ENCODE measurements around the gene ACBD4. TPM values are rescaled to one million over a fixed set of nuclear protein-coding genes. Genes with fewer than 3 reads are reported as not detected.
A peak's percentile ranks its signal among the peaks of the same experiment; 100 is the strongest.

ACBD4 gene
- total RNA-seq, 1 donor from 2014 or later: 11.5 TPM

GRCh38 chr17:45096141-45096540 is 39.3 kb upstream of the ACBD4 start:
- TF ChIP-seq, protein P1, sequence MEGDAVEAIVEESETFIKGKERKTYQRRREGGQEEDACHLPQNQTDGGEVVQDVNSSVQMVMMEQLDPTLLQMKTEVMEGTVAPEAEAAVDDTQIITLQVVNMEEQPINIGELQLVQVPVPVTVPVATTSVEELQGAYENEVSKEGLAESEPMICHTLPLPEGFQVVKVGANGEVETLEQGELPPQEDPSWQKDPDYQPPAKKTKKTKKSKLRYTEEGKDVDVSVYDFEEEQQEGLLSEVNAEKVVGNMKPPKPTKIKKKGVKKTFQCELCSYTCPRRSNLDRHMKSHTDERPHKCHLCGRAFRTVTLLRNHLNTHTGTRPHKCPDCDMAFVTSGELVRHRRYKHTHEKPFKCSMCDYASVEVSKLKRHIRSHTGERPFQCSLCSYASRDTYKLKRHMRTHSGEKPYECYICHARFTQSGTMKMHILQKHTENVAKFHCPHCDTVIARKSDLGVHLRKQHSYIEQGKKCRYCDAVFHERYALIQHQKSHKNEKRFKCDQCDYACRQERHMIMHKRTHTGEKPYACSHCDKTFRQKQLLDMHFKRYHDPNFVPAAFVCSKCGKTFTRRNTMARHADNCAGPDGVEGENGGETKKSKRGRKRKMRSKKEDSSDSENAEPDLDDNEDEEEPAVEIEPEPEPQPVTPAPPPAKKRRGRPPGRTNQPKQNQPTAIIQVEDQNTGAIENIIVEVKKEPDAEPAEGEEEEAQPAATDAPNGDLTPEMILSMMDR (conservative IDR thresholded peaks at IDR 0.05): peak; percentile 61
- Mint-ChIP-seq H3K9me3 (no peaks in the 10 kb centered on the region), H3K36me3 (peaks cover 32% of the 10 kb centered on the region), H3K27me3 (no peaks in the 10 kb centered on the region), H3K27ac (peak overlapping the region; percentile 25), H3K4me3 (no peak overlapping the region), H3K4me1 (ENCODE audit: unreplicated experiment) (peaks cover 6% of the 10 kb centered on the region)
- DNase-seq (ENCODE audit: extremely low spot score, unreplicated experiment): no peak

DNA sequence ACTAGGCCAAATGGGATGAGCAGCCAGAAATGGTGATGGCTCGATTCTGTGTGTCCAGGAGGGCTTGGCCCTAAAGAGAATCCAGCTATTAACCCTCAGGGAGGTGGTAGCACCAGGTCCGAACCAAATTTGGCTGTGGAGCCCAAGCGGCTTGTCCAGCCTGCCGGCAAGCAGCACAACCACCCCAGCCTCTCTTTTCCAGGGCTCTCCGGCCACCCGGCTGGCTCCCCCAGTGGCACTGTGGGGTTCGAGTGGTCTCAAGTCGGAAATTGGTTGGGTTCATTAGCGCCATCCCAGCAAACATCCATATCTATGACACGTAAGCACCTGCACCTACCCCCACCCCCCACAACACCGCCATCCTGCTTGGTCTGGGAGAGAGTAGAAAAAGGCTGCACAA is 38.6 kb upstream of the ACBD4 start:
- no peak overlapping the region for H3K27ac Mint-ChIP-seq
- DNase-seq (ENCODE audit: extremely low spot score, unreplicated experiment): no peak
- peaks cover 9% of the 10 kb centered on the region for H3K4me1 Mint-ChIP-seq (ENCODE audit: unreplicated experiment)
- H3K9me3 Mint-ChIP-seq: no peaks in the 10 kb centered on the region
- peaks cover 31% of the 10 kb centered on the region for H3K36me3 Mint-ChIP-seq
- no peaks in the 10 kb centered on the region for H3K27me3 Mint-ChIP-seq
- no peak overlapping the region for H3K4me3 Mint-ChIP-seq
- TF ChIP-seq, protein P1 (conservative IDR thresholded peaks at IDR 0.05): no peak

- H3K27ac Mint-ChIP-seq: no peak overlapping the region
- TF ChIP-seq, protein P1 (conservative IDR thresholded peaks at IDR 0.05): no peak
- no peaks in the 10 kb centered on the region for H3K27me3 Mint-ChIP-seq
- no peak for DNase-seq (ENCODE audit: extremely low spot score, unreplicated experiment)
- H3K4me3 Mint-ChIP-seq: no peak overlapping the region
- no peaks in the 10 kb centered on the region for H3K9me3 Mint-ChIP-seq
- H3K36me3 Mint-ChIP-seq: peaks cover 33% of the 10 kb centered on the region
- H3K4me1 Mint-ChIP-seq (ENCODE audit: unreplicated experiment): peaks cover 17% of the 10 kb centered on the region
These were observed 37.2 kb upstream of the ACBD4 start for GRCh38 chr17:45098081-45098868.

- H3K9me3 Mint-ChIP-seq: no peaks in the 10 kb centered on the region
- TF ChIP-seq, protein P1 (conservative IDR thresholded peaks at IDR 0.05): peak; percentile 90
- H3K4me3 Mint-ChIP-seq: no peak overlapping the region
- peak; percentile 88 for DNase-seq (ENCODE audit: extremely low spot score, unreplicated experiment)
- peaks cover 17% of the 10 kb centered on the region for H3K4me1 Mint-ChIP-seq (ENCODE audit: unreplicated experiment)
- H3K27me3 Mint-ChIP-seq: no peaks in the 10 kb centered on the region
- peaks cover 31% of the 10 kb centered on the region for H3K36me3 Mint-ChIP-seq
- peak overlapping the region; percentile 31 for H3K27ac Mint-ChIP-seq
These were observed 36.4 kb upstream of the ACBD4 start for GRCh38 chr17:45098869-45099616.

DNA sequence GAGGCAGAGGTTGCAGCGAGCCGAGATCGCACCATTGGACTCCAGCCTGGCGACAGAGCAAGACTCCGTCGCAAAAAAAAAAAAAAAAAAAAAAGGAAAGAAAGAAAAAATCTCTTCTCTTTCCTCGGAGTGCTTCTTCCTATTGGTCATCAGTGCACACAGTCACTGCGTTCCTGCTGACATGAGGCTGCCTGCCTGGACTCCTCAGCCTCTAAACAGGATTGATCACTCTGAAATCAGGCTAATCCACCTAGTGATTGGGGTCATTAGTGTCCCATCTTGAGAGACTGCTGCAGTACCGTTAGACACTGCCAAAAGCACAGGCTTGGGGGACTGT is 34.0 kb upstream of the ACBD4 start:
- H3K9me3 Mint-ChIP-seq: no peaks in the 10 kb centered on the region
- no peak for DNase-seq (ENCODE audit: extremely low spot score, unreplicated experiment)
- H3K27ac Mint-ChIP-seq: peak overlapping the region; percentile 88
- TF ChIP-seq, protein P1 (conservative IDR thresholded peaks at IDR 0.05): no peak
- peak overlapping the region; percentile 72 for H3K4me3 Mint-ChIP-seq
- peaks cover 17% of the 10 kb centered on the region for H3K4me1 Mint-ChIP-seq (ENCODE audit: unreplicated experiment)
- no peaks in the 10 kb centered on the region for H3K27me3 Mint-ChIP-seq
- peaks cover 26% of the 10 kb centered on the region for H3K36me3 Mint-ChIP-seq

Measured in type B pancreatic cell (in vitro differentiated cells).